HCT116 (cell line): Measurements from ENCODE around the gene MTUS2. TPM values are rescaled to one million over a fixed set of nuclear protein-coding genes. Genes with fewer than 3 reads are reported as not detected.

ENCODE experiments used
- ATAC-seq: fragments of 200-7000 bp; cut with Tn5 transposase; 2 replicates; pipeline ENCODE4 v1.9.1; 2020; ENCODE audit warnings: mild to moderate bottlenecking, moderate library complexity
- BruUV-seq: library from RNA; stranded (reverse); fragments of 400-500 nt; replicated peaks from 2 replicates; lab custom pipeline; 2021; lab: Mats Ljungman, UMichigan
- CTCF ChIA-PET: fragments of 300-600 bp; sonication (Branson Sonifier 250); formaldehyde crosslinking; loops from one replicate; lab custom pipeline; 2021; ENCODE audit warnings: antibody characterized with exemption; lab: Charles Lee
- POLR2A ChIA-PET: fragments of 300-600, 350-600 bp; sonication (Branson Sonifier 250); formaldehyde crosslinking; loops from one replicate; lab custom pipeline; 2021; ENCODE audit warnings: antibody characterized with exemption; lab: Charles Lee
- RAD21 ChIA-PET, 2 experiments: fragments of 300-600 bp; sonication (Branson Sonifier 250); formaldehyde crosslinking; loops; one replicate each; lab custom pipeline; 2023; ENCODE audit warnings: low total read pairs in 2 of 2; ENCODE audit not compliant: uncharacterized antibody in 2 of 2, unreplicated experiment in 2 of 2, low non-redundant PET in 1 of 2; lab: Charles Lee
- DNase-seq: peaks from one replicate; pipeline ENCODE4 v3.0.0-alpha.2; 2010; ENCODE audit warnings: low read depth, low spot score
- H2AFZ ChIP-seq: fragments of 200-600 bp; shearing (Covaris generic), sonication (generic); 2 replicates; pipeline ENCODE4 v1.6.1; 2017; ENCODE audit warnings: low read depth, mixed run types, mixed read lengths, antibody characterized with exemption, low read length; ENCODE audit not compliant: poor library complexity, severe bottlenecking
- H3K27ac ChIP-seq: 2 replicates; pipeline ENCODE4 v1.5.1; 2012; ENCODE audit warnings: low read depth, low read length
- H3K27me3 ChIP-seq: fragments of 200-600 bp; sonication (generic); 2 replicates; pipeline ENCODE4 v1.6.1; 2016; ENCODE audit warnings: mixed run types, low read length, mixed read lengths; ENCODE audit not compliant: insufficient read depth
- H3K36me3 ChIP-seq, 2 experiments: fragments of 200-500 bp in 1 of 2; fragments of 200-600 bp in 1 of 2; sonication (Bioruptor generic) in 1 of 2; sonication (generic) in 1 of 2; 2 replicates each; pipeline versions ENCODE4 v1.5.1 to v1.6.1; 2014 to 2016; ENCODE audit warnings: low read length in 2 of 2, inconsistent platforms in 1 of 2, mixed read lengths in 1 of 2, mixed run types in 1 of 2; ENCODE audit not compliant: insufficient read depth in 2 of 2, control insufficient read depth in 1 of 2
- H3K4me1 ChIP-seq, 2 experiments: fragments of 200-600 bp in 1 of 2; sonication (generic) in 1 of 2; 2 replicates each; pipeline versions ENCODE4 v1.5.1 to v1.6.1; 2012 to 2017; ENCODE audit warnings: low read length in 2 of 2, inconsistent platforms in 1 of 2, mild to moderate bottlenecking in 1 of 2, mixed read lengths in 1 of 2, mixed run types in 1 of 2, moderate library complexity in 1 of 2; ENCODE audit not compliant: insufficient read depth in 2 of 2, control insufficient read depth in 1 of 2
- H3K4me2 ChIP-seq: fragments of 200-600 bp; sonication (generic); 2 replicates; pipeline ENCODE4 v1.6.1; 2017; ENCODE audit warnings: mixed run types, low read length, mixed read lengths
- H3K4me3 ChIP-seq, 2 experiments: fragments of 200-600 bp in 1 of 2; sonication (generic) in 1 of 2; replicated peaks in 1 of 2; 2 replicates each; pipeline ENCODE4 v1.5.1; 2011 to 2016; ENCODE audit warnings: low read length in 2 of 2, control low read depth in 1 of 2, low read depth in 1 of 2, mild to moderate bottlenecking in 1 of 2, mixed read lengths in 1 of 2, mixed run types in 1 of 2
- H3K79me2 ChIP-seq: fragments of 200-600 bp; sonication (generic); 2 replicates; pipeline ENCODE4 v1.6.1; 2017; ENCODE audit warnings: mild to moderate bottlenecking, mixed run types, low read length, moderate library complexity, mixed read lengths; ENCODE audit not compliant: insufficient read depth
- H3K9ac ChIP-seq: fragments of 200-600 bp; sonication (generic); 2 replicates; pipeline ENCODE4 v1.6.1; 2016; ENCODE audit warnings: low read length, mixed read lengths
- H3K9me2 ChIP-seq: fragments of 200-600 bp; sonication (generic), shearing (Covaris generic); 2 replicates; pipeline ENCODE4 v1.6.1; 2017; ENCODE audit warnings: mixed run types, mild to moderate bottlenecking, moderate library complexity; ENCODE audit not compliant: insufficient read depth
- H3K9me3 ChIP-seq, 2 experiments: fragments of 200-500 bp in 1 of 2; fragments of 200-600 bp in 1 of 2; sonication (Bioruptor generic) in 1 of 2; sonication (generic) in 1 of 2; 2 replicates each; pipeline ENCODE4 v1.6.1; 2014 to 2017; ENCODE audit warnings: low read length in 2 of 2, mixed read lengths in 2 of 2, inconsistent platforms in 1 of 2, low read depth in 1 of 2, mild to moderate bottlenecking in 1 of 2, mixed run types in 1 of 2, moderate library complexity in 1 of 2; ENCODE audit not compliant: control insufficient read depth in 1 of 2, insufficient read depth in 1 of 2
- H4K20me1 ChIP-seq: fragments of 200-600 bp; sonication (generic), shearing (Covaris generic); 2 replicates; pipeline ENCODE4 v1.6.1; 2017; ENCODE audit warnings: mixed run types, mild to moderate bottlenecking, moderate library complexity; ENCODE audit not compliant: insufficient read depth
- SRF ChIP-seq: IDR thresholded peaks from 2 replicates; pipeline ENCODE4 v1.6.1; 2012; ENCODE audit warnings: low read depth
- intact Hi-C: fragments of 100-400 bp; cut with micrococcal nuclease; formaldehyde crosslinking; loops from 2 replicates; pipeline ENCODE4 v1.10.0; 2022
- total RNA-seq: library from RNA; stranded (reverse); gene quantifications from one replicate; pipeline ENCODE4 v1.2.1, GENCODE V29; 2021; ENCODE audit not compliant: unreplicated experiment
- TF ChIP-seq, protein P1 (sequence below): IDR thresholded peaks from 2 replicates; pipeline ENCODE4 v1.6.1; 2012

The MTUS2 gene
- total RNA-seq, 1 experiment from 2014 or later, result 0.02 TPM

DNA sequence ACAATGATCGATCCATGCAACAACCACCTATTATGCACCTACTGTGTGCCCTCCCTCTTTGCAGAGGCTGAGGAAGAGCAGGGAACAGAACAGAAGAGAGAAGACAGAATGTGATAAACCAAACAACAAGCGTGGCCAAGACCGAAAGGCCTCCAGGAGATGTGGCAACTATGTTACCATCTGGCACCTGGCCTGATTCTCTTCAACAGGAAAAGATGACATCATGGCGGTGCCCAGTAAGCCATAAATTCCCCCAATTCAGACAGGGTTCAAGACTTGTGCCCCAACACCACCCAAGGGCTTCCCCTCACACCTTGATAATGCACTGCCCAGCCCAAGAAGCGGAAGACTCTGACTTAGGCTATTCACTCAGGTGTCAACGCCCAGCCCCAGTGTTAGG, 731.1 kb downstream of the MTUS2 start:
- BruUV-seq, result no TSS peak
- ChIA-PET RAD21 (no interaction called here), POLR2A (no interaction called here), CTCF (no interaction called here)
- H4K20me1 ChIP-seq, result peaks cover 7% of the 10 kb centered on the region; the same call in 1 of the 2 replicates
- DNase-seq, result no peak
- H3K4me3 ChIP-seq, result no peak overlapping the region
- peaks cover 11 to 32% of the 10 kb centered on the region in 2 experiments for H3K36me3 ChIP-seq
- no peak for ATAC-seq
- no peaks in the 10 kb centered on the region for H3K4me1 ChIP-seq
- H3K27me3 ChIP-seq, result no peaks in the 10 kb centered on the region
- H2AFZ ChIP-seq, result no peak overlapping the region
- no peaks in the 10 kb centered on the region for H3K9me2 ChIP-seq
- no peak overlapping the region for H3K4me2 ChIP-seq
- no peak for TF ChIP-seq SRF
- TF ChIP-seq, protein P1, sequence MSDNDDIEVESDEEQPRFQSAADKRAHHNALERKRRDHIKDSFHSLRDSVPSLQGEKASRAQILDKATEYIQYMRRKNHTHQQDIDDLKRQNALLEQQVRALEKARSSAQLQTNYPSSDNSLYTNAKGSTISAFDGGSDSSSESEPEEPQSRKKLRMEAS, result no peak
- H3K27ac ChIP-seq, result no peak overlapping the region
- peaks cover 91% of the 10 kb centered on the region for H3K79me2 ChIP-seq
- H3K9ac ChIP-seq, result no peak overlapping the region
- intact Hi-C loops, result no loop called here
- no peaks in the 10 kb centered on the region for H3K9me3 ChIP-seq

Other genes with a start within 250 kb of the MTUS2 start
- gene POMP, start 161.2 kb upstream of the MTUS2 start, total RNA-seq, result 107 TPM
- 0.93 TPM for gene SLC46A3, start 101.4 kb upstream of the MTUS2 start, total RNA-seq